ENCODE measurements around the gene LCLAT1.

DNA sequence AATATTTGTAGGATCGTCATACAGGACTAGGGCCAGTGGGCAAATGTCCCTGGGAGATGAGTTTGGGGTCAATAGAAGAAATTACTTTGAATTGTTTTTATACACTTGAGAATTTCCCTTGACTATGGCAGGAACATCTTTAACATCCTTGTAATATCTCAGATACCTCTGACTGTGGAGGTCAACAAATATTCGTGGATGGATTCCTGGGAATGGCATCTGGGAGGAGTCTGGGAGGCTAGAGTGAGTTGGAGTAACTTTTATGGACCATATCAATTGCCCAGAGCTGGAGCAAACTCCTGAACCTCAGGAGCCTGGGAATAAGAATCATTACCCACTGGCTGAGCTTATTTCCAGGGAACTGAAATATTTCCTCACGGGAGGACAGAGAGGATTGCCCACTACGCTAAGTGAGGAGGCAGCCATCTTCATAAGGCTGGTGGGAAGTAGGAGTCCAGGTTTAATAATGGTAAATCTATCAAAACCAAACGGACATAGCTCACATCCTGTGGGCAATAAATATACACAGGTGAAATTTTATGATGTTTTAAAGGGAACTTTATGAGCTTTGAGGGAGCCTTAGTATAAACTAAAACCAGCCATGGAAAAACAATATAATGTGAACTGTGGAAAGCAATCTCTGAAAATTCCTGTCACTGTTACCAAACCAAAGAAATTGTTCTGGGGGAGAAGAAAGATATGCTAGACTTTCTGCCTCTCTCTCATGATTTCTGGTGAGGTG lies 44.4 kb upstream of the LCLAT1 start:
- TF ChIP-seq, protein P1, sequence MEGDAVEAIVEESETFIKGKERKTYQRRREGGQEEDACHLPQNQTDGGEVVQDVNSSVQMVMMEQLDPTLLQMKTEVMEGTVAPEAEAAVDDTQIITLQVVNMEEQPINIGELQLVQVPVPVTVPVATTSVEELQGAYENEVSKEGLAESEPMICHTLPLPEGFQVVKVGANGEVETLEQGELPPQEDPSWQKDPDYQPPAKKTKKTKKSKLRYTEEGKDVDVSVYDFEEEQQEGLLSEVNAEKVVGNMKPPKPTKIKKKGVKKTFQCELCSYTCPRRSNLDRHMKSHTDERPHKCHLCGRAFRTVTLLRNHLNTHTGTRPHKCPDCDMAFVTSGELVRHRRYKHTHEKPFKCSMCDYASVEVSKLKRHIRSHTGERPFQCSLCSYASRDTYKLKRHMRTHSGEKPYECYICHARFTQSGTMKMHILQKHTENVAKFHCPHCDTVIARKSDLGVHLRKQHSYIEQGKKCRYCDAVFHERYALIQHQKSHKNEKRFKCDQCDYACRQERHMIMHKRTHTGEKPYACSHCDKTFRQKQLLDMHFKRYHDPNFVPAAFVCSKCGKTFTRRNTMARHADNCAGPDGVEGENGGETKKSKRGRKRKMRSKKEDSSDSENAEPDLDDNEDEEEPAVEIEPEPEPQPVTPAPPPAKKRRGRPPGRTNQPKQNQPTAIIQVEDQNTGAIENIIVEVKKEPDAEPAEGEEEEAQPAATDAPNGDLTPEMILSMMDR (IDR thresholded peaks at IDR 0.05; ENCODE audit: low read depth, low read length) = no peak
- TF ChIP-seq EZH2phosphoT487 (IDR thresholded peaks at IDR 0.05; ENCODE audit: low read depth) = no peak

Data from OCI-LY3 (cell line).